Measurements from ENCODE around the gene KLK12.

- no peak for TF ChIP-seq POLR2AphosphoS5 (IDR thresholded peaks at IDR 0.05)
- no peak for TF ChIP-seq POLR2A (IDR thresholded peaks at IDR 0.05; ENCODE audit: low read depth)
- no peak for TF ChIP-seq EP300 (IDR thresholded peaks at IDR 0.05)
- TF ChIP-seq, protein P1, sequence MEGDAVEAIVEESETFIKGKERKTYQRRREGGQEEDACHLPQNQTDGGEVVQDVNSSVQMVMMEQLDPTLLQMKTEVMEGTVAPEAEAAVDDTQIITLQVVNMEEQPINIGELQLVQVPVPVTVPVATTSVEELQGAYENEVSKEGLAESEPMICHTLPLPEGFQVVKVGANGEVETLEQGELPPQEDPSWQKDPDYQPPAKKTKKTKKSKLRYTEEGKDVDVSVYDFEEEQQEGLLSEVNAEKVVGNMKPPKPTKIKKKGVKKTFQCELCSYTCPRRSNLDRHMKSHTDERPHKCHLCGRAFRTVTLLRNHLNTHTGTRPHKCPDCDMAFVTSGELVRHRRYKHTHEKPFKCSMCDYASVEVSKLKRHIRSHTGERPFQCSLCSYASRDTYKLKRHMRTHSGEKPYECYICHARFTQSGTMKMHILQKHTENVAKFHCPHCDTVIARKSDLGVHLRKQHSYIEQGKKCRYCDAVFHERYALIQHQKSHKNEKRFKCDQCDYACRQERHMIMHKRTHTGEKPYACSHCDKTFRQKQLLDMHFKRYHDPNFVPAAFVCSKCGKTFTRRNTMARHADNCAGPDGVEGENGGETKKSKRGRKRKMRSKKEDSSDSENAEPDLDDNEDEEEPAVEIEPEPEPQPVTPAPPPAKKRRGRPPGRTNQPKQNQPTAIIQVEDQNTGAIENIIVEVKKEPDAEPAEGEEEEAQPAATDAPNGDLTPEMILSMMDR (IDR thresholded peaks at IDR 0.05): no peak
Measured at GRCh38 chr19:51040151-51040550, 5.3 kb upstream of the KLK12 start.

Data from esophagus muscularis mucosa (tissue), 4 donors.